SK-N-SH treated with all-trans-retinoic acid at 6 μM for 48 hours (cell line): Measurements from ENCODE around the gene PDZK1IP1.

Source experiments
- ARNTL ChIP-seq: fragments of 450-650 bp; formaldehyde crosslinking; IDR thresholded peaks from 2 replicates; pipeline ENCODE4 v1.5.0; 2020; ENCODE audit warnings: low read depth, mild to moderate bottlenecking, moderate library complexity, borderline replicate concordance
- ESRRG ChIP-seq: fragments of 250-450 bp; sonication (Bioruptor Pico); IDR thresholded peaks from 2 replicates; pipeline ENCODE4 v1.6.1; 2021; ENCODE audit warnings: mild to moderate bottlenecking
- RARB ChIP-seq: fragments of 250-450 bp; sonication (Bioruptor Pico); IDR thresholded peaks from 2 replicates; pipeline ENCODE4 v1.8.0; 2021; ENCODE audit warnings: mild to moderate bottlenecking, moderate library complexity
- ZFP3 ChIP-seq: fragments of 250-450 bp; sonication (Bioruptor Pico); IDR thresholded peaks from 2 replicates; pipeline ENCODE4 v1.5.0; 2020; ENCODE audit warnings: mild to moderate bottlenecking, moderate library complexity
- ZNF8 ChIP-seq: fragments of 450-650 bp; formaldehyde crosslinking; IDR thresholded peaks from 2 replicates; pipeline ENCODE4 v1.5.0; 2020; ENCODE audit warnings: mild to moderate bottlenecking, moderate library complexity
- TF ChIP-seq, protein P1 (sequence below): fragments of 250-450 bp; sonication (Bioruptor Pico); IDR thresholded peaks from 2 replicates; pipeline ENCODE4 v1.8.0; 2021; ENCODE audit warnings: low read depth, mild to moderate bottlenecking, moderate library complexity, borderline replicate concordance
- TF ChIP-seq, protein P2 (sequence below): fragments of 250-450 bp; sonication (Bioruptor Pico); IDR thresholded peaks from 2 replicates; pipeline ENCODE4 v1.5.1; 2020; ENCODE audit warnings: low read depth, mild to moderate bottlenecking, moderate library complexity

DNA sequence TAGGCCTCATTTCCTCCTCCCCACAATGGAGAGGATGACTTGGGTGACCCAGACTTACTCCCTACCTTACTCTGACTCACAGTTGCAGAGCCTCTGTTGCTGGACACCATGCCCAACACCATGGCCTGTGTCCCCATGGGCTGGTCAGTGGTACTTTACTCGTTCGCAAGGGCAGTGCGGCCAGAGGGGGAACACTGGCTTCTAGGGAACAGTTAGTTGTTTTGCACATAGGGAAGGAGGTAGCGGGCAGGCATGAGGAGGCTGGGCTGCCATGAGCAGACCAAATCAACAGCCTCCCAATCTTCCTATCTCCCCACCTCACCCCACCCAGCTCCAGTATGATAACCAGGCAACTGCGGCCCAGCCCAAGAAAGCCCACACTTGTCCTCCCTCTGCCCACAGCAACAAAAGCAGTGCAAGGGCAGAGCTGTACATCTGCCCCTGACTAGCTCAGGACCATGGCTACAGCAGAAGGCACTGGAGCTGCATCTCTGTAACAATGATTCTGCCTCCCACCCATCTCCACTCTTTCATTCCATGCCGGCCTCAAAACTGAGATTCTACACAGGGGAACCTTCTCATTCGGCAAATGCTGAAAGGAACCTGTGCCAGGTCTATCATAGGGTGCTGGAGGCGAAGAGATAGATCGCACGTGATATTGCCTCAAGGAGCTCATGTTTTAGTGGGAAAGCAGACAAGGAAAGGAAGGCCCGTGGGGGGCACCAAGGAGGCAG lies 23.6 kb upstream of the PDZK1IP1 start:
- TF ChIP-seq RARB (CRISPR knock-in tag) (no peak), ESRRG (no peak), ZNF8 (CRISPR knock-in tag) (no peak), ZFP3 (CRISPR knock-in tag) (no peak), ARNTL (CRISPR knock-in tag) (no peak)
- TF ChIP-seq, protein P1, sequence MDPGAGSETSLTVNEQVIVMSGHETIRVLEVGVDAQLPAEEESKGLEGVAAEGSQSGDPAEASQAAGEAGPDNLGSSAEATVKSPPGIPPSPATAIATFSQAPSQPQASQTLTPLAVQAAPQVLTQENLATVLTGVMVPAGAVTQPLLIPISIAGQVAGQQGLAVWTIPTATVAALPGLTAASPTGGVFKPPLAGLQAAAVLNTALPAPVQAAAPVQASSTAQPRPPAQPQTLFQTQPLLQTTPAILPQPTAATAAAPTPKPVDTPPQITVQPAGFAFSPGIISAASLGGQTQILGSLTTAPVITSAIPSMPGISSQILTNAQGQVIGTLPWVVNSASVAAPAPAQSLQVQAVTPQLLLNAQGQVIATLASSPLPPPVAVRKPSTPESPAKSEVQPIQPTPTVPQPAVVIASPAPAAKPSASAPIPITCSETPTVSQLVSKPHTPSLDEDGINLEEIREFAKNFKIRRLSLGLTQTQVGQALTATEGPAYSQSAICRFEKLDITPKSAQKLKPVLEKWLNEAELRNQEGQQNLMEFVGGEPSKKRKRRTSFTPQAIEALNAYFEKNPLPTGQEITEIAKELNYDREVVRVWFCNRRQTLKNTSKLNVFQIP (CRISPR knock-in tag): no peak
- TF ChIP-seq, protein P2, sequence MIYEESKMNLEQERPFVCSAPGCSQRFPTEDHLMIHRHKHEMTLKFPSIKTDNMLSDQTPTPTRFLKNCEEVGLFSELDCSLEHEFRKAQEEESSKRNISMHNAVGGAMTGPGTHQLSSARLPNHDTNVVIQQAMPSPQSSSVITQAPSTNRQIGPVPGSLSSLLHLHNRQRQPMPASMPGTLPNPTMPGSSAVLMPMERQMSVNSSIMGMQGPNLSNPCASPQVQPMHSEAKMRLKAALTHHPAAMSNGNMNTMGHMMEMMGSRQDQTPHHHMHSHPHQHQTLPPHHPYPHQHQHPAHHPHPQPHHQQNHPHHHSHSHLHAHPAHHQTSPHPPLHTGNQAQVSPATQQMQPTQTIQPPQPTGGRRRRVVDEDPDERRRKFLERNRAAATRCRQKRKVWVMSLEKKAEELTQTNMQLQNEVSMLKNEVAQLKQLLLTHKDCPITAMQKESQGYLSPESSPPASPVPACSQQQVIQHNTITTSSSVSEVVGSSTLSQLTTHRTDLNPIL (CRISPR knock-in tag): no peak
